Right forelimb (tissue), 1 donor: ENCODE results near the gene CDK4.

Experiments used
- DNase-seq: peaks from one replicate; pipeline ENCODE4 v3.0.0-alpha.2; 2018

Gene CDK4

GRCh38 chr12:57755454-57756372, 3.6 kb upstream of the CDK4 start:
- DNase-seq, result no peak

GRCh38 chr12:57755194-57755453, 3.0 kb upstream of the CDK4 start:
- no peak for DNase-seq

- no peak for DNase-seq
Observed at GRCh38 chr12:57754411-57755193, 2.5 kb upstream of the CDK4 start, which contains the start of gene MARCHF9. MARCHF9 (plus strand) TSS chr12:57755103; CDS start chr12:57755529, 426 bp downstream.

- DNase-seq, result no peak
Observed at GRCh38 chr12:57753756-57754337, 1.7 kb upstream of the CDK4 start.

GRCh38 chr12:57752668-57753000, 524 bp upstream of the CDK4 start:
- DNase-seq, result no peak

GRCh38 chr12:57751432-57751787, 700 bp downstream of the CDK4 start:
- no peak for DNase-seq

GRCh38 chr12:57750561-57751431, 1.3 kb downstream of the CDK4 start:
- no peak for DNase-seq

GRCh38 chr12:57749061-57749460, 3.0 kb downstream of the CDK4 start:
- no peak for DNase-seq

- no peak for DNase-seq
Observed at GRCh38 chr12:57746025-57746424, 6.1 kb downstream of the CDK4 start.

- no peak for DNase-seq
Observed at GRCh38 chr12:57745485-57745881, 6.6 kb downstream of the CDK4 start.

GRCh38 chr12:57744777-57745484, 7.2 kb downstream of the CDK4 start, which contains the start of gene TSPAN31:
TSPAN31 (plus strand) TSS chr12:57745039; CDS start chr12:57745155, 116 bp downstream.
- DNase-seq, result peak; percentile 97

- DNase-seq, result peak; percentile 89
Observed at GRCh38 chr12:57744194-57744776, 7.8 kb downstream of the CDK4 start.

GRCh38 chr12:57743769-57744168, 8.3 kb downstream of the CDK4 start:
- DNase-seq, result no peak

- DNase-seq, result no peak
Observed at GRCh38 chr12:57741844-57742738, 10.0 kb downstream of the CDK4 start.

- DNase-seq, result no peak
Observed at GRCh38 chr12:57741413-57741789, 10.7 kb downstream of the CDK4 start.

GRCh38 chr12:57740656-57741412, 11.3 kb downstream of the CDK4 start:
- DNase-seq, result no peak

GRCh38 chr12:57739914-57740538, 12.1 kb downstream of the CDK4 start:
- DNase-seq, result no peak

GRCh38 chr12:57739387-57739786, 12.7 kb downstream of the CDK4 start:
- no peak for DNase-seq

- no peak for DNase-seq
Observed at GRCh38 chr12:57738661-57739237, 13.4 kb downstream of the CDK4 start, which contains the start of gene AGAP2. AGAP2 (minus strand) TSS chr12:57738742; CDS start chr12:57738246, 496 bp downstream.
